CD4-positive, alpha-beta T cell treated with Interleukin-10 for 1 hour (primary cell): ENCODE data around the gene YLPM1.

Source experiments
- DNase-seq: peaks from one replicate; pipeline ENCODE4 v3.0.0-alpha.2; 2020

The YLPM1 gene

GRCh38 chr14:74792249-74793039 is 29.3 kb downstream of the YLPM1 start:
- peak; percentile 46 for DNase-seq

GRCh38 chr14:74793506-74794155 is 30.5 kb downstream of the YLPM1 start:
- peak; percentile 24 for DNase-seq

GRCh38 chr14:74794947-74795346 is 31.8 kb downstream of the YLPM1 start:
- DNase-seq: no peak

- DNase-seq: no peak
These were observed 36.6 kb downstream of the YLPM1 start for GRCh38 chr14:74799765-74800164.

- no peak for DNase-seq
These were observed 37.7 kb downstream of the YLPM1 start for GRCh38 chr14:74800780-74801179.

- no peak for DNase-seq
These were observed 38.3 kb downstream of the YLPM1 start for GRCh38 chr14:74801396-74801795.

GRCh38 chr14:74804219-74804825 is 41.2 kb downstream of the YLPM1 start:
- DNase-seq: peak; percentile 51

- DNase-seq: no peak
These were observed 44.9 kb downstream of the YLPM1 start for GRCh38 chr14:74807853-74808545.

GRCh38 chr14:74816124-74816523 is 53.0 kb downstream of the YLPM1 start:
- no peak for DNase-seq

- DNase-seq: no peak
These were observed 57.2 kb downstream of the YLPM1 start for GRCh38 chr14:74820288-74820687.

GRCh38 chr14:74821267-74821915 is 58.3 kb downstream of the YLPM1 start:
- DNase-seq: no peak

GRCh38 chr14:74824997-74825396 is 61.9 kb downstream of the YLPM1 start:
- DNase-seq: no peak

GRCh38 chr14:74826574-74826973 is 63.5 kb downstream of the YLPM1 start:
- DNase-seq: no peak

GRCh38 chr14:74829251-74829650 is 66.1 kb downstream of the YLPM1 start:
- DNase-seq: no peak

- no peak for DNase-seq
These were observed 69.7 kb downstream of the YLPM1 start for GRCh38 chr14:74832849-74833248.

- DNase-seq: no peak
These were observed 71.7 kb downstream of the YLPM1 start for GRCh38 chr14:74834692-74835392.

- no peak for DNase-seq
These were observed 72.6 kb downstream of the YLPM1 start for GRCh38 chr14:74835645-74836250.

GRCh38 chr14:74836251-74836960 is 73.3 kb downstream of the YLPM1 start:
- DNase-seq: peak; percentile 30

GRCh38 chr14:74838166-74838565 is 75.0 kb downstream of the YLPM1 start:
- peak; percentile 55 for DNase-seq

GRCh38 chr14:74840603-74841030 is 77.5 kb downstream of the YLPM1 start:
- no peak for DNase-seq
